GM12801 (cell line): ENCODE results near the gene MED15.

Experiments
- TF ChIP-seq, protein P1 (sequence below): IDR thresholded peaks from one replicate; pipeline ENCODE4 v1.5.1; 2011; ENCODE audit warnings: control low read depth; ENCODE audit not compliant: insufficient read length; ENCODE audit errors: extremely low read depth

MED15 gene

DNA sequence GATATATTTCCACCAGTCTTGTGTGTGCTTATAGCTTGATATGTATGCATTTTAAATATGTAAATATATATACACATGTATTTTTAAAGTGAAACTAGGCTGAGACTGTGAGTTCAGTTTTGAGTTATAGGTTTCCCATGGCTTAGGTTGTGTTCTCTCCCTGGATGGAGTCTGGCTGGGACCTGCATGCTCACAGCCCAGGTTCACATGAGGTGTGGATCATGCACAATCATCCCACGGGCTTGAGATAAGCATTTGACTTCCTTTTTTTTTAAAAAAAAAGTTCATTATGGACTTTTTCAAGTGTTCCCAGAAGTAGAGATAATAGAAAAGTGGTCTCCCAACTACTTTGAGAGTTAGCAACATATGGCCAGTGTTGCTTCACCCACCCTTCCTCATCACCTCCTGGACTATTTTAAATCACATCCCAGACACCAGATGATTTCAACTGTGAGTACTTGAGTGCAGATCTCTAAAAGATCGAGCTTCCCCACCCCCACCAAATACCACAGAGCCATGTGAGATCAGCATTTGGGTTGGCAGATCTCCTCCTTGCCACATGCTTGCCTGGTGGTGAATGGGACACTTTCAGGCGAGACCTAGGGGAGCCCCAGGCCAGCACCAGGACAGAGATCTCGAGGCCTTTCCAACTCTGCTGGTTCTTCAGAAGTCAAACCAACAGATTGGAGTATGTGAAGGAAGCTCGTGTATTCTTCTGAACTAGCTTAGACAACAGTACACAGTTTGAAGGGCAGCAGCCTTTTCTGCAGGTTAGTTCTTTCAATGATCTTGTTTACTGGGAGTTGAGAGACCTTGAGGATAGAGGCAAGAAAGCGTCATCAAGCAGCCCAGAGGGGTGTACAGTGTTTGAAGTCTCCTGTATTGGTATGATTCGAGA lies 15.9 kb downstream of the MED15 start:
- TF ChIP-seq, protein P1, sequence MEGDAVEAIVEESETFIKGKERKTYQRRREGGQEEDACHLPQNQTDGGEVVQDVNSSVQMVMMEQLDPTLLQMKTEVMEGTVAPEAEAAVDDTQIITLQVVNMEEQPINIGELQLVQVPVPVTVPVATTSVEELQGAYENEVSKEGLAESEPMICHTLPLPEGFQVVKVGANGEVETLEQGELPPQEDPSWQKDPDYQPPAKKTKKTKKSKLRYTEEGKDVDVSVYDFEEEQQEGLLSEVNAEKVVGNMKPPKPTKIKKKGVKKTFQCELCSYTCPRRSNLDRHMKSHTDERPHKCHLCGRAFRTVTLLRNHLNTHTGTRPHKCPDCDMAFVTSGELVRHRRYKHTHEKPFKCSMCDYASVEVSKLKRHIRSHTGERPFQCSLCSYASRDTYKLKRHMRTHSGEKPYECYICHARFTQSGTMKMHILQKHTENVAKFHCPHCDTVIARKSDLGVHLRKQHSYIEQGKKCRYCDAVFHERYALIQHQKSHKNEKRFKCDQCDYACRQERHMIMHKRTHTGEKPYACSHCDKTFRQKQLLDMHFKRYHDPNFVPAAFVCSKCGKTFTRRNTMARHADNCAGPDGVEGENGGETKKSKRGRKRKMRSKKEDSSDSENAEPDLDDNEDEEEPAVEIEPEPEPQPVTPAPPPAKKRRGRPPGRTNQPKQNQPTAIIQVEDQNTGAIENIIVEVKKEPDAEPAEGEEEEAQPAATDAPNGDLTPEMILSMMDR: no peak

DNA sequence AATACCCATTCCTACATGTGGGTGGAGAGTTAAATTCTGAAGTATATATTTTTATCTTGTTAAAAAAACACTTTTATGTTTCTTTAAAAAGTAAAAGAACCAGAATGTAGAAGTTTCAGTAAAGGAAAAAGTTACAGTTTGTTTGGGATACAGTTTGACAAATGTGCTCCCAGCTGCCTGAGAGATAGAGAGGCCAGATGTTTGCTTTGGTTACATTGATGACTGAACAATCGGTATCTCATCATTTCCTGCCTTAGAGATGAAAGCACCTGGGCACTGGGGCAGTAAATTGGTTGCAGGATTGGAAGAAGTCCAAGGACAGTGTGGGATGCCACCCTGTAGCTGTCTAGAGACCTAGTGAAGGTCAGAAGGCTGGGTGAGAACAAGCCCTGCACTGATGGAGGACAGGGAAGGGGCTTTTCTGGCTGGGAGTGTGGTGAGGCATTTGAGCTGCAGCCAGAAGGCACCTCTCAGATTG lies 16.6 kb downstream of the MED15 start:
- TF ChIP-seq, protein P1: no peak

DNA sequence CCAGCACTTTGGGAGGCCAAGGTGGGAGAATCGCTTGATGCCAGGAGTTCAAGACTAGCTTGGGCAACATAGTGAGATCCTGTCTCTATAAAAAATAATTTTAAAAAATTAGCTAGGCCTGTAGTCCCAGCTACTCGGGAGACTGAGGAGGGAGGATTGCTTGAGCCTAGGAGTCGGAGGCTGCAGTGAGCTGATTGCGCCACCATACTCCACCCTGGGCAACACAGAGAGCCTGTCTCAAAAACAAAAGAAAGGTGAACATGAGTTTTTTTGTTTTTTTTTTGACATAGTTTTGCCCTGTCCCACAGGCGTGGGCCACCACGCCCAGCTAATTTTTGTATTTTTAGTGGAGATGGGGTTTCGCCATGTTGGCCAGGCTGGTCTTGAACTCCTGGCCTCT lies 17.6 kb downstream of the MED15 start:
- TF ChIP-seq, protein P1: no peak

DNA sequence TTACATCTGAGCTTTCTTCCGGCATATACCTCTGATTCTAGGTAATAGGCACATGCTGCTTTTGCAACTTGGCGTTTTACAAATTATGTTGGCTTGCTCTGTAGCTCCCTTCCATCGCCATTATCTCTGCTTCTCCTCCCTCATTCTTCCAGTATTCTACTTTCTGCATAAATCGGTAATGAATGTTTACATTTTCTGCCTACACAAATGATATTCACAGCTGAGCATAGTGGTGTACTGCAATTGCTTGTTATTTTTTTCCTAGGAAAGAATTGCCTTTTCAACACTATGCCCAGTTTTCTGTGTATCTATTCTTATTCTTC lies 18.9 kb downstream of the MED15 start:
- TF ChIP-seq, protein P1: no peak

DNA sequence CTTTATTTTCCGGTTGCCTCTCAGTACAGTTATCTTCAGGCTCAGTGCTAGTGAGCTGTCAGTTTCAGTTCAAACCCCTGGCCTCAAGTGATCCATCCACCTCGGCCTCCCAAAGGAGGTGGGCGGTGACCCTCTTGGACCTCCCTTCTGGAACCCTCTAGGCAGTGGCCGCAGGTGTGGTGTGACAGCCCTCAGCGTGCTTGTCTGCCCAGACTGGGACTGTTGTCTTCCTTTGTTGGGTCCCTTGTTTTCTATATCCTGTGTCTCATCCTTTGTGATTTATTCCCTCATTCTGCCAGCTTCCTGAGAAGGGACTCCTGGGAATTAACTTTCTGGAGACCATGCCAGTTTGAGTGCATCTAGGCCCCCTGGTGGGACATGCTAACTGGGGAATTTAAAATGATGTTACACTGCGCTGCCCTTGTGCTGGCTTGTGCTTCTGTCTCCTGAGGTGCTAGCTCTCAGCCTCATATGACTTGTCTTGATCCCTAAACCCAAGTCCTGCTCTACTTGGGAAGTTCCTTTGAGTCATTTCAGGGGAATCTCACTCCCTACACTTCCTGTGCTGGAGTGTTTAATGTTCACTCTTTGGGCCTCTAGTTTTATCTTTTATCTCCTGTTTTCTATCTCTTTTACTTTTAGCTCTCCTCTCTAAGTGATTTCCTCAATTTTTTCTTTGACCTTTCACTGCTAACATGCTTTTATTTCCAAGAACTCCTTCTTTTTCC lies 19.4 kb downstream of the MED15 start:
- TF ChIP-seq, protein P1: no peak

DNA sequence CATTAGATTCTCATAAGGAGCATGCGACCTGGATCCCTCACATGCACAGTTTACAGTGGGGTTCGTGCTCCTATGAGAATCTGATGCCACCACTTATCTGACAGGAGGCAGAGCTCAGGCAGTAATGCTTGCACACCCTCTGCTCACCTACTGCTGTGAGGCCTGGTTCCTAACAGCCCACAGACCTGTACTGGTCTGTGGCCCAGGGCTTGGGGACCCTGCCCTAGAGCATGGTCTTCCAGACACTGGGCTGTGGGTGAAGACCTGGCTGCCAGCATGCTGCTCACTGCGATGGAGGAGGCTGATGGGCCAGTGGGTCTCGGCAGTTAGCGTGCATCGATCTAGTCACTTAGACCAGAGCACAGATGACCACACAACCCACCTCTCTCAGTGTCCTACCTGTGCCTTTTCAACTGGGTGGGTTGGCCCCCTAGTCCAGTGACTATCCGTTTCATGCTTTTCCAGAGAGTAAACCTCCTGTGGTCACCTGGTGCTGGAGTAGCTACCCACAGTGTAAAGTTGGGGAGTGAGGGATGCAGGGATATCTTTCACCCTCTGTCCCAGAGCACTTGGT lies 21.1 kb downstream of the MED15 start:
- TF ChIP-seq, protein P1: no peak

DNA sequence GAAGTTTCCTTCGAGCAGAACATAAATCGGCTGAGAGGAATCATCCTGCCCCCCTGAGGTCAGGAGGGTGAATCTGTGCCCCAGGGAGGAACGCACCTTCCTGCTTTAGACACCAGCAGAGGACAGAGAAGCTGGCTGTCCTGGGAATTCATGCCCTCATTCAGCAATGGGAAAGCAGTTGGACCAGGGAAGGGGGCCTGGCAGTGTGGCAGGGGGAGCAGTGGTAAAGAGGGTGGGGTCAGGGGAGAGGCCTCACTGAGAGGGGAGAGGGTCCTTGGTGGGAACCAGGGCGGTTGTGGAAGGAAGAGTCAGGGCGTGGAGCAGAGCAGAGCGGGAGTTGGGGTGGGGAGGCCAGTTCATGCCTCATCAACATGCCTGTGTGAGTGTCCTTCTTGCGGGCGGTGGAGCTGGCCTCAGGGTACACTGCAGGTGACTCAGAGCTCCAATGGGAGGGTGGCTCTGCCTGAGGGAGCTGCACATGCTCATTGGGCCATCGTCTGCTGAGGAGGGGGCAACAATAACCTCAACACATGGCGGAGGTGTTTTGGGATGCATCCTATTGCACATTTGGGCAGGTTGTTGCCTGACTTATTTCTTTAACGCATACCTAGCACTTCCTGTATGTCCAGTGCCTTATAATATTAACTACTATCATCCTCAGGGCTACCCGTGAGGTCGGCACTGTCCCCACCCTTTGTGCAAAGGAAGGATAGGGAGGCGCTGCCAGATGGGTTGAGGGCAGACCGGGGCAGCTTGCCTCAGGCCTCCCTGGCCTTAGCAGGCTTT lies 23.2 kb downstream of the MED15 start:
- TF ChIP-seq, protein P1: no peak
